ENCODE results near the gene MGAT4C.

Gene MGAT4C

DNA sequence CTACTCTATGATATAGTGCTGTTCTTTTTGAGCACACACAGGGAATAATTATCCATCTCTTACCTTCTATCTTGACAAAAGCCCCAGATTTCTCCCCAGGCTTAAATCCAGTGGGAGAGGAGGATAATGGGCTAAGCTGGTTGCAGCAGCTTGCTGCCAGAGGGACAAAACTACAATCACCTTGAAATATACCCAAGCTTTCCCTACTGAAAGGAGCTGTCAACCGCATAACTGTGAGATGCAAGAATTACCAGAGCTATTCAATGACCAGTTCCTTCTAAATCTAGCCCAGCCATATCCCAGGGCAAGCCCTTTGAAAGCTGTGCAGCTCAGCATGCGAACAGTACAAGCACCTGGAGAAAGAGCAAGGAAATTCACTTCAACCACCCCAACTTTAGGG is 943 bp upstream of the MGAT4C start:
- Histone ChIP-seq H3K27me3 (no peaks in the 10 kb centered on the region), H3K9me3 (no peaks in the 10 kb centered on the region), H3K36me3 (no peaks in the 10 kb centered on the region), H3K4me3 (ENCODE audit: low read depth, low read length) (no peak overlapping the region), H3K4me1 (no peaks in the 10 kb centered on the region)
- TF ChIP-seq CTCF (IDR thresholded peaks at IDR 0.05; ENCODE audit: low read depth, low read length) = no peak
- DNase-seq = no peak

DNA sequence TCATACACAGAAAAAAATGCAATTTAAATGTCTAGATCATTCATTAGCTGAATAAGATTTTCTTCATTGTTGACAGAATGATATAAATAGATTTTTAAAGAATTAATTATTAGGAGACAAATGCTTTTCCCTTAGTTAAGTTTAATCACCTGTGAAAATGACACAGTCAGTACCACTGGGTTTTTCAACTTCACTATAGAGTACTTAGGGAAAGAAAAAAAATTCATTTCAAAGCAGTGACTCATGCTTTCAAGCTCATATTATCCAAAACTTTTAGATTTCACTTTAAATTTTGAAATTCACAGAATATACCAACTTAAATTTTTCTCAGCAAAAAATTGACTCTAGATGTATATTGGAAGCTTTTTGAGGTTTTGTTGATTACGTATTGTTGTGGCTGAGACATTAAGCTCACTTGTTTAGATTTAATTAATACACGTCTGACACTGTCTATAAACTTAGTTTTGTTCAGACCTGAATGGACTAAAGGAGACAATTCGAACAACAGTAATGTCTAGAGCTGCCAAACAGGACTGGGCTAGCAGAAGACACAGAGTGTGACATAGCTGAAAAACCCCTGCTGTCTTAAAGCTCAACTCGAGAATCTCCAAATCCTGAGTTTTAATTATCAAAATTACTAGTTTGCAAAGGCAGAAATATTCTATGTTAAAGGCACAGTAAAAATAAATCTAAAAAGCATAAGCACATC is 1.6 kb downstream of the MGAT4C start:
- no peak for DNase-seq
- no peaks in the 10 kb centered on the region for H3K36me3 ChIP-seq
- no peak overlapping the region for H3K4me3 ChIP-seq (ENCODE audit: low read depth, low read length)
- TF ChIP-seq CTCF (IDR thresholded peaks at IDR 0.05; ENCODE audit: low read depth, low read length) = no peak
- H3K27me3 ChIP-seq = no peaks in the 10 kb centered on the region
- no peaks in the 10 kb centered on the region; the same call in 1 of the 2 replicates for H3K4me1 ChIP-seq
- H3K9me3 ChIP-seq = no peaks in the 10 kb centered on the region

- TF ChIP-seq CTCF (IDR thresholded peaks at IDR 0.05; ENCODE audit: low read depth, low read length) = no peak
Measured at GRCh38 chr12:86249851-86250250, 6.3 kb downstream of the MGAT4C start.

DNA sequence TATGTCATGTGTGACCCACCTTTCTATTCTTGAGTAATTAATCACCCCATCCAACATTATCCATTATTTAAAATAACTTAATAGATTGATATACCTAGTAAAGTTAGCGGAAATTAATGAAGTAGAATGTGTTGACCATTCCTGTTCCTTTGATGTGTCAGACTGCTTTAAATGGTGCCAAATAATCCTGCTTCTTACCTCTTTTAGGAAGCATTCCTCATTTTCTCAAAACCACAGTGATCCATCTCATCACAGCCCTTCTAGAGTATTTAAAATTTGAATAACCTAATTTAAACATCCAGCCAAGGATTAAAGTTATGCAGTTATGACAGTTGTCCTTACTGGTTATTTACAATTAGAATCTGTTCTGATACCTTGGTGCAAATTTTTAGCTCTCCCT is 6.9 kb downstream of the MGAT4C start:
- H3K4me1 ChIP-seq = no peaks in the 10 kb centered on the region; the same call in none of the 2 replicates
- TF ChIP-seq CTCF (IDR thresholded peaks at IDR 0.05; ENCODE audit: low read depth, low read length) = no peak
- DNase-seq = no peak

More at GRCh38 chr12:86249851-86250250, 6.3 kb downstream of the MGAT4C start:
- Histone ChIP-seq H3K4me3 (ENCODE audit: low read depth, low read length) (no peak overlapping the region), H3K27me3 (no peaks in the 10 kb centered on the region), H3K36me3 (no peaks in the 10 kb centered on the region), H3K9me3 (no peaks in the 10 kb centered on the region), H3K4me1 (no peaks in the 10 kb centered on the region; the same call in none of the 2 replicates)
- no peak for DNase-seq

GRCh38 chr12:86247871-86248270 is 8.3 kb downstream of the MGAT4C start:
- no peak for TF ChIP-seq CTCF (IDR thresholded peaks at IDR 0.05; ENCODE audit: low read depth, low read length)
- no peaks in the 10 kb centered on the region for H3K9me3 ChIP-seq
- no peak overlapping the region for H3K4me3 ChIP-seq (ENCODE audit: low read depth, low read length)
- no peaks in the 10 kb centered on the region for H3K36me3 ChIP-seq
- DNase-seq = no peak
- H3K4me1 ChIP-seq = peaks cover 5% of the 10 kb centered on the region
- no peaks in the 10 kb centered on the region for H3K27me3 ChIP-seq

More for the DNA sequence above, 6.9 kb downstream of the MGAT4C start:
- Histone ChIP-seq H3K27me3 (no peaks in the 10 kb centered on the region), H3K9me3 (no peaks in the 10 kb centered on the region), H3K4me3 (ENCODE audit: low read depth, low read length) (no peak overlapping the region), H3K36me3 (no peaks in the 10 kb centered on the region)

DNA sequence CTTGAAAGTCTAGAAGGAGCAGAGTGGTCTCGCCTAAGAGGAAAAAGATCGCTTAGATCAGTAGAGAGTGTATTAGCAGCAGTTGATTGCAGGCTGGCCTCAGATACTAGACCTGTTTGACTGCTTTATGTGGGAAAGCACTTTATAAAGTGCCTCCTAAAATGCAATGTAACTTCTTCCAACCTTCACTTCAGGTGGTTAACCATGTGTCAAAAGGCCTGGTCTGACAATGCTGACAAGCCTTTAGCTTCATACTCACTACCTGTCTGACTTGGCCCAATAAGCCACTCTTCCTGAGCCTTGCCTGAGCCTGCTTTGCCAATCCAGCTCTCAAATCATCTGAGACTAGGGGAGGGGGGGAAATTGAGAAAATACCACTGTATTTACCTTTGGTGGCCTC is 14.6 kb downstream of the MGAT4C start:
- no peak overlapping the region for H3K4me3 ChIP-seq (ENCODE audit: low read depth, low read length)
- no peak for DNase-seq
- no peaks in the 10 kb centered on the region for H3K27me3 ChIP-seq
- no peak for TF ChIP-seq CTCF (IDR thresholded peaks at IDR 0.05; ENCODE audit: low read depth, low read length)
- peaks cover 5% of the 10 kb centered on the region for H3K4me1 ChIP-seq
- H3K36me3 ChIP-seq = no peaks in the 10 kb centered on the region
- H3K9me3 ChIP-seq = no peaks in the 10 kb centered on the region
